HG03064 (cell line): ENCODE results near the gene IRAK4.
"Not testable (repeated sequence)": the region's sequence is repeated elsewhere in the genome, so short reads cannot be mapped to it uniquely, and the experiment has no call there.

Source experiments
- ATAC-seq: cut with Tn5 transposase; IDR thresholded peaks from one replicate; pipeline ENCODE4 v1.9.1; 2021; ENCODE audit warnings: low read depth; ENCODE audit not compliant: unreplicated experiment

The IRAK4 gene

GRCh38 chr12:43758728-43759563 lies at the start of gene IRAK4, which contains the start of gene PUS7L:
IRAK4 (plus strand) TSS chr12:43758951; CDS start chr12:43768112, 9,161 bp downstream.
PUS7L (minus strand) TSS chr12:43758790; CDS start chr12:43755245, 3,545 bp downstream.
- ATAC-seq, result peak; percentile 97

GRCh38 chr12:43711348-43711747 lies 47.4 kb upstream of the IRAK4 start:
- ATAC-seq, result no peak

- no peak for ATAC-seq
Measured at GRCh38 chr12:43722621-43723020, 36.1 kb upstream of the IRAK4 start.

- no peak for ATAC-seq
Measured at GRCh38 chr12:43723134-43723533, 35.6 kb upstream of the IRAK4 start.

GRCh38 chr12:43728117-43728516 lies 30.6 kb upstream of the IRAK4 start:
- ATAC-seq, result no peak

GRCh38 chr12:43728698-43729097 lies 30.1 kb upstream of the IRAK4 start:
- ATAC-seq, result no peak

- no peak for ATAC-seq
Measured at GRCh38 chr12:43730283-43730682, 28.5 kb upstream of the IRAK4 start.

- ATAC-seq, result no peak
Measured at GRCh38 chr12:43733687-43734086, 25.1 kb upstream of the IRAK4 start.

GRCh38 chr12:43736927-43737440 lies 21.8 kb upstream of the IRAK4 start:
- no peak for ATAC-seq

GRCh38 chr12:43737646-43738045 lies 21.1 kb upstream of the IRAK4 start:
- no peak for ATAC-seq

- ATAC-seq, result no peak
Measured at GRCh38 chr12:43740511-43741100, 18.1 kb upstream of the IRAK4 start.

- ATAC-seq, result no peak
Measured at GRCh38 chr12:43742106-43742505, 16.6 kb upstream of the IRAK4 start.

- no peak for ATAC-seq
Measured at GRCh38 chr12:43744826-43745225, 13.9 kb upstream of the IRAK4 start.

GRCh38 chr12:43749016-43749415 lies 9.7 kb upstream of the IRAK4 start:
- ATAC-seq, result no peak

- ATAC-seq, result no peak
Measured at GRCh38 chr12:43750814-43751213, 7.9 kb upstream of the IRAK4 start.

GRCh38 chr12:43751360-43751759 lies 7.4 kb upstream of the IRAK4 start:
- ATAC-seq, result not testable (repeated sequence)

GRCh38 chr12:43754015-43754414 lies 4.7 kb upstream of the IRAK4 start:
- no peak for ATAC-seq

- ATAC-seq, result no peak
Measured at GRCh38 chr12:43758247-43758727, 464 bp upstream of the IRAK4 start.

- no peak for ATAC-seq
Measured at GRCh38 chr12:43760396-43760795, 1.6 kb downstream of the IRAK4 start.

GRCh38 chr12:43761500-43761899 lies 2.7 kb downstream of the IRAK4 start:
- ATAC-seq, result no peak

GRCh38 chr12:43762596-43762995 lies 3.8 kb downstream of the IRAK4 start:
- ATAC-seq, result no peak

- ATAC-seq, result no peak
Measured at GRCh38 chr12:43763769-43764168, 5.0 kb downstream of the IRAK4 start.
